Nephron progenitor cell (in vitro differentiated cells): Measurements from ENCODE around the gene PARD3B.

Source experiments
- DNase-seq: peaks from one replicate; pipeline ENCODE4 v3.0.0; 2021
- H3K27ac Mint-ChIP-seq: 2 replicates; pipeline ENCODE4 v1.8.0; 2021; ENCODE audit warnings: mild to moderate bottlenecking, moderate library complexity, mixed read lengths
- H3K27me3 Mint-ChIP-seq: 2 replicates; pipeline ENCODE4 v1.8.0; 2021; ENCODE audit warnings: mild to moderate bottlenecking, low read depth, mixed read lengths; ENCODE audit not compliant: poor library complexity
- H3K36me3 Mint-ChIP-seq: 2 replicates; pipeline ENCODE4 v1.8.0; 2021; ENCODE audit warnings: low read depth, mixed read lengths
- H3K4me1 Mint-ChIP-seq: 2 replicates; pipeline ENCODE4 v1.8.0; 2021; ENCODE audit warnings: mixed read lengths
- H3K4me3 Mint-ChIP-seq: 2 replicates; pipeline ENCODE4 v1.8.0; 2021; ENCODE audit warnings: mild to moderate bottlenecking, moderate library complexity, mixed read lengths
- H3K9me3 Mint-ChIP-seq: 2 replicates; pipeline ENCODE4 v1.8.0; 2021; ENCODE audit warnings: mild to moderate bottlenecking, moderate library complexity, mixed read lengths
- TF ChIP-seq, protein P1 (sequence below): fragments of 200-600 bp; sonication (generic); IDR thresholded peaks from 2 replicates; pipeline ENCODE4 v1.5.0; 2021; ENCODE audit warnings: antibody characterized with exemption

The PARD3B gene

GRCh38 chr2:205220559-205220958 lies 675.3 kb downstream of the PARD3B start:
- Mint-ChIP-seq H3K4me1 (peaks cover 8% of the 10 kb centered on the region), H3K36me3 (peaks cover 6% of the 10 kb centered on the region), H3K4me3 (no peak overlapping the region), H3K27ac (no peak overlapping the region), H3K9me3 (peaks cover 13% of the 10 kb centered on the region), H3K27me3 (no peaks in the 10 kb centered on the region)
- TF ChIP-seq, protein P1, sequence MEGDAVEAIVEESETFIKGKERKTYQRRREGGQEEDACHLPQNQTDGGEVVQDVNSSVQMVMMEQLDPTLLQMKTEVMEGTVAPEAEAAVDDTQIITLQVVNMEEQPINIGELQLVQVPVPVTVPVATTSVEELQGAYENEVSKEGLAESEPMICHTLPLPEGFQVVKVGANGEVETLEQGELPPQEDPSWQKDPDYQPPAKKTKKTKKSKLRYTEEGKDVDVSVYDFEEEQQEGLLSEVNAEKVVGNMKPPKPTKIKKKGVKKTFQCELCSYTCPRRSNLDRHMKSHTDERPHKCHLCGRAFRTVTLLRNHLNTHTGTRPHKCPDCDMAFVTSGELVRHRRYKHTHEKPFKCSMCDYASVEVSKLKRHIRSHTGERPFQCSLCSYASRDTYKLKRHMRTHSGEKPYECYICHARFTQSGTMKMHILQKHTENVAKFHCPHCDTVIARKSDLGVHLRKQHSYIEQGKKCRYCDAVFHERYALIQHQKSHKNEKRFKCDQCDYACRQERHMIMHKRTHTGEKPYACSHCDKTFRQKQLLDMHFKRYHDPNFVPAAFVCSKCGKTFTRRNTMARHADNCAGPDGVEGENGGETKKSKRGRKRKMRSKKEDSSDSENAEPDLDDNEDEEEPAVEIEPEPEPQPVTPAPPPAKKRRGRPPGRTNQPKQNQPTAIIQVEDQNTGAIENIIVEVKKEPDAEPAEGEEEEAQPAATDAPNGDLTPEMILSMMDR, result no peak
- DNase-seq, result no peak

DNA sequence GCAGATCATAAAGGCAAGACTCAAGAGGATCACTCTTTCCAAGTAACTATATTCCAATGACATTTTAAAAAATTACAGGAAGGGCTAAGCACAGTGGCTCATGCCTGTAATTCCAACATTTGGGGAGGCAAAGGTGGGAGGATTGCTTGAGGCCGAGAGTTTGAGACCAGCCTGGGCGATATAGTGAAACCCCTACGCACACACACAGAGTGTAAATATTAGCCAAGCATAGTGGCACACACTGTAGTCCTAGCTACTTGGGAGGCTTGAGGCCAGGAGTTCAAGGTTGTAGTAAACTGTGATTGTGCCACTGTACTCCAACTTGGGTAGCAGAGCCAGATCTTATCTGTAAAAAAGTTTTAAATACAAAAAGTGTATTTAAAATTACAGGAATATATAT lies 686.8 kb downstream of the PARD3B start:
- Mint-ChIP-seq H3K36me3 (peaks cover 10% of the 10 kb centered on the region), H3K27me3 (no peaks in the 10 kb centered on the region)
- no peak for DNase-seq

GRCh38 chr2:205235434-205235833 lies 690.2 kb downstream of the PARD3B start:
- Mint-ChIP-seq H3K4me1 (no peaks in the 10 kb centered on the region), H3K9me3 (peaks cover 5% of the 10 kb centered on the region), H3K4me3 (no peak overlapping the region), H3K27me3 (no peaks in the 10 kb centered on the region), H3K36me3 (peaks cover 10% of the 10 kb centered on the region), H3K27ac (no peak overlapping the region)
- DNase-seq, result no peak
- TF ChIP-seq, protein P1, result no peak

More for the DNA sequence above, 686.8 kb downstream of the PARD3B start:
- Mint-ChIP-seq H3K27ac (no peak overlapping the region), H3K9me3 (peaks cover 12% of the 10 kb centered on the region), H3K4me1 (no peaks in the 10 kb centered on the region), H3K4me3 (no peak overlapping the region)
- TF ChIP-seq, protein P1, result no peak

- Mint-ChIP-seq H3K4me1 (no peaks in the 10 kb centered on the region), H3K36me3 (no peaks in the 10 kb centered on the region), H3K27me3 (no peaks in the 10 kb centered on the region), H3K4me3 (no peak overlapping the region), H3K27ac (no peak overlapping the region), H3K9me3 (no peaks in the 10 kb centered on the region)
- DNase-seq, result no peak
- TF ChIP-seq, protein P1, result peak; percentile 13
These were observed 692.2 kb downstream of the PARD3B start for GRCh38 chr2:205237524-205237923.

GRCh38 chr2:205245001-205245400 lies 699.7 kb downstream of the PARD3B start:
- Mint-ChIP-seq H3K36me3 (no peaks in the 10 kb centered on the region), H3K27ac (no peak overlapping the region), H3K9me3 (no peaks in the 10 kb centered on the region), H3K4me1 (no peaks in the 10 kb centered on the region), H3K4me3 (no peak overlapping the region), H3K27me3 (peaks cover 2% of the 10 kb centered on the region)
- DNase-seq, result no peak
- TF ChIP-seq, protein P1, result no peak

- H3K27ac Mint-ChIP-seq, result no peak overlapping the region
- H3K9me3 Mint-ChIP-seq, result no peaks in the 10 kb centered on the region
- no peaks in the 10 kb centered on the region for H3K4me1 Mint-ChIP-seq
- no peak for DNase-seq
- H3K36me3 Mint-ChIP-seq, result no peaks in the 10 kb centered on the region
- H3K27me3 Mint-ChIP-seq, result peaks cover 2% of the 10 kb centered on the region
- H3K4me3 Mint-ChIP-seq, result no peak overlapping the region
- TF ChIP-seq, protein P1, result no peak
These were observed 700.4 kb downstream of the PARD3B start for GRCh38 chr2:205245652-205246051.
